GM12872 (cell line): ENCODE data around the gene LINGO4.

ENCODE experiments used
- CTCF ChIP-seq: IDR thresholded peaks from 3 replicates; pipeline ENCODE4 v1.5.1; 2011; ENCODE audit warnings: low read depth, mild to moderate bottlenecking, low read length, moderate library complexity; ENCODE audit not compliant: insufficient read depth

Gene LINGO4

GRCh38 chr1:151802372-151802771 is 2.8 kb downstream of the LINGO4 start:
- no peak for TF ChIP-seq CTCF

- no peak for TF ChIP-seq CTCF
Observed at GRCh38 chr1:151801846-151802245, 3.4 kb downstream of the LINGO4 start.

- TF ChIP-seq CTCF = no peak
Observed at GRCh38 chr1:151801310-151801820, 3.9 kb downstream of the LINGO4 start.

- TF ChIP-seq CTCF = no peak
Observed at GRCh38 chr1:151800830-151801229, 4.4 kb downstream of the LINGO4 start.

GRCh38 chr1:151799179-151800022 is 5.8 kb downstream of the LINGO4 start:
- TF ChIP-seq CTCF = no peak

- no peak for TF ChIP-seq CTCF
Observed at GRCh38 chr1:151798571-151798970, 6.6 kb downstream of the LINGO4 start.

- no peak for TF ChIP-seq CTCF
Observed at GRCh38 chr1:151790940-151791651, 14.1 kb downstream of the LINGO4 start.
